ENCODE data around the gene USP48.

USP48 gene

GRCh38 chr1:21816602-21817302 lies 33.8 kb upstream of the USP48 start:
- Histone ChIP-seq H3K36me3 (no peaks in the 10 kb centered on the region), H3K27me3 (ENCODE audit: insufficient read depth, low read depth, severe bottlenecking) (no peaks in the 10 kb centered on the region), H3K4me3 (ENCODE audit: low read depth, low read length) (no peak overlapping the region), H3K9me3 (ENCODE audit: severe bottlenecking) (no peaks in the 10 kb centered on the region), H3K27ac (no peak overlapping the region)
- no peak for TF ChIP-seq CTCF (IDR thresholded peaks at IDR 0.05; ENCODE audit: low read depth, low read length)
- DNase-seq, result no peak

DNA sequence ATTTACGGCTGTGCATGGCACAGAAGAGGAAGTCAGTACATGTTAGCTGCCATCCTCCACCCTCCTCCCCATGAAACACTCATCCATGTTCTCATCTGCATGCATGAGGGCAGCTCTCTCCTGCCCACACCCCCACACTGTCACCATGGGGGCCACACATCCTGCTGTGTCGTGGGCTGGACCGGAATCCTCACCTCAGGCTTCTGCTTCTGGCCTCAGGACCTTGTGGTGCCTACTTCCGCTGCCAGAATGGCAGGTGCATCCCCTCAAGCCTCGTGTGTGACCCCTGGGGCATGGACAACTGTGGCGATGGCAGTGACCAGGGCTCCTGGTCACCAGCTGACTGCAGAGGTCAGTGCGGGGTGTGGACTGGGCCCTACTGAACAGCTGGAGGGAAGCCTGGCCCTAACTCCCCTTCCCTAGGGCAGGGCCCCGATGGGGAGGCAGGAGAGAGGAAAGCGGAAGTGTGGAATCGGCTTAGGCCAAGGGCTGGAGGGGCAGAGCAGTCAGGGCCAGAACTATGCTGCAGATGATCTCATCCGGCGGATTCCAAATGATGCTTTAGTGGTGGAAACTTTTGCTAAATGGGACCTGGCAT lies 32.9 kb upstream of the USP48 start:
- Histone ChIP-seq H3K4me3 (ENCODE audit: low read depth, low read length) (no peak overlapping the region), H3K9me3 (ENCODE audit: severe bottlenecking) (no peaks in the 10 kb centered on the region), H3K36me3 (no peaks in the 10 kb centered on the region), H3K27me3 (ENCODE audit: insufficient read depth, low read depth, severe bottlenecking) (no peaks in the 10 kb centered on the region), H3K27ac (no peak overlapping the region)
- no peak for TF ChIP-seq CTCF (IDR thresholded peaks at IDR 0.05; ENCODE audit: low read depth, low read length)
- no peak for DNase-seq

GRCh38 chr1:21814981-21815582 lies 32.1 kb upstream of the USP48 start:
- DNase-seq, result no peak
- Histone ChIP-seq H3K4me3 (ENCODE audit: low read depth, low read length) (no peak overlapping the region), H3K9me3 (ENCODE audit: severe bottlenecking) (no peaks in the 10 kb centered on the region), H3K27me3 (ENCODE audit: insufficient read depth, low read depth, severe bottlenecking) (no peaks in the 10 kb centered on the region), H3K27ac (no peak overlapping the region), H3K36me3 (no peaks in the 10 kb centered on the region)
- TF ChIP-seq CTCF (IDR thresholded peaks at IDR 0.05; ENCODE audit: low read depth, low read length), result no peak

DNA sequence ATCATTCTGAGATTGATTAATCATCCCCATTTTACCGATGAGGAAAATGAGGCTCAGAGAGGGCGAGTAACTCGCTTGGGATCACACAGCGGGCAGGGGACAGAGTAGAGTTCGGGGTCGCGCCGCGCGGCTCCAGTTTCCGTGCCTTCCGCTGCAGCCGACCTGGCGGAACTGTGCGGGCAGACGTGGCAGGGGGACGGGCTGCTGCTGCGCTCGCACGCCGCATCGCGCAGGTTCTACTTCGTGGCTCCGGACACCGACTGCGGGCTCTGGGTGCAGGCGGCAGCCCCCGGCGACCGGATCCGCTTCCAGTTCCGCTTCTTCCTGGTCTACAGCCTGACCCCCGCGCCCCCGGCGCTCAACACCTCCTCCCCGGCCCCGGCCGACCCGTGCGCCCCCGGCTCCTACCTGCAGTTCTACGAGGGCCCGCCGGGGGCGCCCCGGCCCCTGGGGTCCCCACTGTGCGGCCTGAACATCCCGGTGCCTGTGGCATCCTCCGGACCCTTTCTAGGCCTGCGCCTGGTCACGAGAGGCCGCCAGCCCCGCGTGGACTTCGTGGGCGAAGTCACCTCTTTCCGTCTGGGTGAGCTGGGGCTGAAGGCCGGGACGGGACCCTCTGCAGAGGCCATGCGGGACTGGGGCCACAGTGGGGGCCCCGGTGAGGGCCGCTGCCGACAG lies 31.4 kb upstream of the USP48 start:
- H3K36me3 ChIP-seq, result no peaks in the 10 kb centered on the region
- no peak overlapping the region for H3K4me3 ChIP-seq (ENCODE audit: low read depth, low read length)
- H3K27me3 ChIP-seq (ENCODE audit: insufficient read depth, low read depth, severe bottlenecking), result no peaks in the 10 kb centered on the region
- H3K27ac ChIP-seq, result no peak overlapping the region
- TF ChIP-seq CTCF (IDR thresholded peaks at IDR 0.05; ENCODE audit: low read depth, low read length), result no peak
- DNase-seq, result no peak
- no peaks in the 10 kb centered on the region for H3K9me3 ChIP-seq (ENCODE audit: severe bottlenecking)

GRCh38 chr1:21813542-21813941 lies 30.6 kb upstream of the USP48 start:
- no peak for TF ChIP-seq CTCF (IDR thresholded peaks at IDR 0.05; ENCODE audit: low read depth, low read length)

More at GRCh38 chr1:21813542-21813941, 30.6 kb upstream of the USP48 start:
- H3K4me3 ChIP-seq (ENCODE audit: low read depth, low read length), result no peak overlapping the region
- H3K9me3 ChIP-seq (ENCODE audit: severe bottlenecking), result no peaks in the 10 kb centered on the region
- DNase-seq, result no peak
- no peak overlapping the region for H3K27ac ChIP-seq
- H3K36me3 ChIP-seq, result no peaks in the 10 kb centered on the region
- H3K27me3 ChIP-seq (ENCODE audit: insufficient read depth, low read depth, severe bottlenecking), result no peaks in the 10 kb centered on the region
